ENCODE results near the gene WASHC3.

Gene WASHC3

GRCh38 chr12:101982307-101982706 lies 79.5 kb downstream of the WASHC3 start:
- H3K18ac ChIP-seq (ENCODE audit: low read length), result no peak overlapping the region
- no peak overlapping the region for H3K4me3 ChIP-seq (ENCODE audit: low read length in 2 of 2)
- no peaks in the 10 kb centered on the region for H3K27me3 ChIP-seq (ENCODE audit: control insufficient read depth in 3 of 3, insufficient read depth in 3 of 3, low read depth in 1 of 3, low read length in 3 of 3)
- H3K36me3 ChIP-seq (replicated peaks in 1 of 2; ENCODE audit: control insufficient read depth in 2 of 2, insufficient read depth in 2 of 2, low read length in 2 of 2), result no peaks in the 10 kb centered on the region
- H4K91ac ChIP-seq (ENCODE audit: low read depth, low read length, poor library complexity), result no peak overlapping the region
- no peak overlapping the region for H3K14ac ChIP-seq (ENCODE audit: low read length)
- H3K4me1 ChIP-seq (ENCODE audit: control insufficient read depth in 2 of 2, insufficient read depth in 1 of 2, low read depth in 1 of 2, low read length in 2 of 2), result peaks cover 0 to 2% of the 10 kb centered on the region in 2 donors
- H4K8ac ChIP-seq (ENCODE audit: low read depth, low read length), result no peak overlapping the region
- no peak overlapping the region for H2BK12ac ChIP-seq (ENCODE audit: low read length)
- H3K9me3 ChIP-seq (replicated peaks in 1 of 2; ENCODE audit: control insufficient read depth in 2 of 2, insufficient read depth in 1 of 2, low read depth in 1 of 2, low read length in 2 of 2), result no peaks in the 10 kb centered on the region
- no peaks in the 10 kb centered on the region for H3K79me1 ChIP-seq (ENCODE audit: low read depth, low read length)
- no peak overlapping the region for H2BK5ac ChIP-seq (ENCODE audit: low read length)
- H2BK15ac ChIP-seq (ENCODE audit: low read length), result no peak overlapping the region
- no peak overlapping the region for H2AK5ac ChIP-seq (ENCODE audit: low read depth, low read length)
- no peak overlapping the region for H2AFZ ChIP-seq (ENCODE audit: low read length)
- H2BK120ac ChIP-seq (ENCODE audit: low read depth, low read length), result no peak overlapping the region
- no peak overlapping the region for H3K4me2 ChIP-seq (ENCODE audit: insufficient read depth, low read length, poor library complexity, severe bottlenecking)
- H3K9ac ChIP-seq (ENCODE audit: low read depth, low read length, poor library complexity), result no peak overlapping the region
- no CpG with 5 or more reads among the region's 5 CpGs for WGBS, 2 donors (ENCODE audit: extremely low coverage in 2 of 2, insufficient read length in 2 of 2, insufficient replicate concordance in 1 of 2)
- no peak overlapping the region for H3K27ac ChIP-seq (replicated peaks; ENCODE audit: low read length)
- no peak overlapping the region for H3K23ac ChIP-seq (ENCODE audit: low read depth, low read length, poor library complexity)
- no peak overlapping the region for H3K4ac ChIP-seq (ENCODE audit: low read length)
- no peak for DNase-seq (ENCODE audit: low spot score)

- Histone ChIP-seq H3K4me2 (ENCODE audit: insufficient read depth, low read length, poor library complexity, severe bottlenecking) (no peak overlapping the region), H2BK120ac (ENCODE audit: low read depth, low read length) (no peak overlapping the region), H3K18ac (ENCODE audit: low read length) (no peak overlapping the region), H3K4me3 (ENCODE audit: low read length in 2 of 2) (no peak overlapping the region), H3K27ac (replicated peaks; ENCODE audit: low read length) (no peak overlapping the region), H2AFZ (ENCODE audit: low read length) (no peak overlapping the region), H2BK12ac (ENCODE audit: low read length) (no peak overlapping the region), H4K8ac (ENCODE audit: low read depth, low read length) (no peak overlapping the region), H4K91ac (ENCODE audit: low read depth, low read length, poor library complexity) (no peak overlapping the region), H3K4me1 (ENCODE audit: control insufficient read depth in 2 of 2, insufficient read depth in 1 of 2, low read depth in 1 of 2, low read length in 2 of 2) (peaks cover 0 to 2% of the 10 kb centered on the region in 2 donors), H2BK15ac (ENCODE audit: low read length) (no peak overlapping the region), H3K4ac (ENCODE audit: low read length) (no peak overlapping the region), H3K27me3 (ENCODE audit: control insufficient read depth in 3 of 3, insufficient read depth in 3 of 3, low read depth in 1 of 3, low read length in 3 of 3) (no peaks in the 10 kb centered on the region), H3K9ac (ENCODE audit: low read depth, low read length, poor library complexity) (no peak overlapping the region), H2AK5ac (ENCODE audit: low read depth, low read length) (no peak overlapping the region), H3K14ac (ENCODE audit: low read length) (no peak overlapping the region), H3K79me1 (ENCODE audit: low read depth, low read length) (no peaks in the 10 kb centered on the region), H3K9me3 (replicated peaks in 1 of 2; ENCODE audit: control insufficient read depth in 2 of 2, insufficient read depth in 1 of 2, low read depth in 1 of 2, low read length in 2 of 2) (no peaks in the 10 kb centered on the region), H3K23ac (ENCODE audit: low read depth, low read length, poor library complexity) (no peak overlapping the region), H3K36me3 (replicated peaks in 1 of 2; ENCODE audit: control insufficient read depth in 2 of 2, insufficient read depth in 2 of 2, low read length in 2 of 2) (no peaks in the 10 kb centered on the region), H2BK5ac (ENCODE audit: low read length) (no peak overlapping the region)
- no peak for DNase-seq (ENCODE audit: low spot score)
- WGBS, 2 donors (ENCODE audit: extremely low coverage in 2 of 2, insufficient read length in 2 of 2, insufficient replicate concordance in 1 of 2), result no CpG with 5 or more reads among the region's 2 CpGs
Observed at GRCh38 chr12:101981868-101982267, 79.9 kb downstream of the WASHC3 start.

GRCh38 chr12:101968770-101969169 lies 93.0 kb downstream of the WASHC3 start:
- Histone ChIP-seq H2BK15ac (ENCODE audit: low read length) (no peak overlapping the region), H3K27ac (replicated peaks; ENCODE audit: low read length) (no peak overlapping the region), H3K9ac (ENCODE audit: low read depth, low read length, poor library complexity) (no peak overlapping the region), H2BK120ac (ENCODE audit: low read depth, low read length) (no peak overlapping the region), H3K4me2 (ENCODE audit: insufficient read depth, low read length, poor library complexity, severe bottlenecking) (no peak overlapping the region), H3K79me1 (ENCODE audit: low read depth, low read length) (no peaks in the 10 kb centered on the region), H4K8ac (ENCODE audit: low read depth, low read length) (no peak overlapping the region), H3K4me1 (ENCODE audit: control insufficient read depth in 2 of 2, insufficient read depth in 1 of 2, low read depth in 1 of 2, low read length in 2 of 2) (no peaks in the 10 kb centered on the region), H3K23ac (ENCODE audit: low read depth, low read length, poor library complexity) (no peak overlapping the region), H3K9me3 (replicated peaks in 1 of 2; ENCODE audit: control insufficient read depth in 2 of 2, insufficient read depth in 1 of 2, low read depth in 1 of 2, low read length in 2 of 2) (no peaks in the 10 kb centered on the region), H4K91ac (ENCODE audit: low read depth, low read length, poor library complexity) (no peak overlapping the region), H2BK12ac (ENCODE audit: low read length) (no peak overlapping the region), H3K4me3 (ENCODE audit: low read length in 2 of 2) (no peak overlapping the region), H3K14ac (ENCODE audit: low read length) (no peak overlapping the region), H3K18ac (ENCODE audit: low read length) (no peak overlapping the region), H3K36me3 (replicated peaks in 1 of 2; ENCODE audit: control insufficient read depth in 2 of 2, insufficient read depth in 2 of 2, low read length in 2 of 2) (no peaks in the 10 kb centered on the region), H3K4ac (ENCODE audit: low read length) (no peak overlapping the region), H3K27me3 (ENCODE audit: control insufficient read depth in 3 of 3, insufficient read depth in 3 of 3, low read depth in 1 of 3, low read length in 3 of 3) (no peaks in the 10 kb centered on the region), H2AK5ac (ENCODE audit: low read depth, low read length) (no peak overlapping the region), H2AFZ (ENCODE audit: low read length) (no peak overlapping the region), H2BK5ac (ENCODE audit: low read length) (no peak overlapping the region)
- no CpG with 5 or more reads among the region's 1 CpG for WGBS, 2 donors (ENCODE audit: extremely low coverage in 2 of 2, insufficient read length in 2 of 2, insufficient replicate concordance in 1 of 2)
- no peak for DNase-seq (ENCODE audit: low spot score)

- no peak for DNase-seq (ENCODE audit: low spot score)
- no peaks in the 10 kb centered on the region for H3K4me1 ChIP-seq (ENCODE audit: control insufficient read depth in 2 of 2, insufficient read depth in 1 of 2, low read depth in 1 of 2, low read length in 2 of 2)
- no peak overlapping the region for H3K4me2 ChIP-seq (ENCODE audit: insufficient read depth, low read length, poor library complexity, severe bottlenecking)
- no peak overlapping the region for H2BK15ac ChIP-seq (ENCODE audit: low read length)
- no peak overlapping the region for H4K8ac ChIP-seq (ENCODE audit: low read depth, low read length)
- no peaks in the 10 kb centered on the region for H3K27me3 ChIP-seq (ENCODE audit: control insufficient read depth in 3 of 3, insufficient read depth in 3 of 3, low read depth in 1 of 3, low read length in 3 of 3)
- H3K4ac ChIP-seq (ENCODE audit: low read length), result no peak overlapping the region
- H3K79me1 ChIP-seq (ENCODE audit: low read depth, low read length), result no peaks in the 10 kb centered on the region
- no peaks in the 10 kb centered on the region for H3K36me3 ChIP-seq (replicated peaks in 1 of 2; ENCODE audit: control insufficient read depth in 2 of 2, insufficient read depth in 2 of 2, low read length in 2 of 2)
- H3K9ac ChIP-seq (ENCODE audit: low read depth, low read length, poor library complexity), result no peak overlapping the region
- no peak overlapping the region for H3K27ac ChIP-seq (replicated peaks; ENCODE audit: low read length)
- H2BK5ac ChIP-seq (ENCODE audit: low read length), result no peak overlapping the region
- WGBS, 2 donors (ENCODE audit: extremely low coverage in 2 of 2, insufficient read length in 2 of 2, insufficient replicate concordance in 1 of 2), result no CpG with 5 or more reads among the region's 4 CpGs
- H3K14ac ChIP-seq (ENCODE audit: low read length), result no peak overlapping the region
- H3K9me3 ChIP-seq (replicated peaks in 1 of 2; ENCODE audit: control insufficient read depth in 2 of 2, insufficient read depth in 1 of 2, low read depth in 1 of 2, low read length in 2 of 2), result no peaks in the 10 kb centered on the region
- H3K4me3 ChIP-seq (ENCODE audit: low read length in 2 of 2), result no peak overlapping the region
- no peak overlapping the region for H2BK12ac ChIP-seq (ENCODE audit: low read length)
- no peak overlapping the region for H2BK120ac ChIP-seq (ENCODE audit: low read depth, low read length)
- H3K23ac ChIP-seq (ENCODE audit: low read depth, low read length, poor library complexity), result no peak overlapping the region
- no peak overlapping the region for H3K18ac ChIP-seq (ENCODE audit: low read length)
- H4K91ac ChIP-seq (ENCODE audit: low read depth, low read length, poor library complexity), result no peak overlapping the region
- H2AK5ac ChIP-seq (ENCODE audit: low read depth, low read length), result no peak overlapping the region
- H2AFZ ChIP-seq (ENCODE audit: low read length), result peak overlapping the region; percentile 35
Observed at GRCh38 chr12:101967506-101967905, 94.3 kb downstream of the WASHC3 start.
